CD14-positive monocyte (primary cell): Measurements from ENCODE around the gene ELMO2. TPM values are rescaled to one million over a fixed set of nuclear protein-coding genes. Genes with fewer than 3 reads are reported as not detected.

Experiments used
- DNase-seq, 3 donors: peaks; one replicate each; pipeline ENCODE4 v3.0.0-alpha.2; 2011 to 2022
- H2AFZ ChIP-seq: 2 replicates; pipeline ENCODE4 v1.6.0; 2012; ENCODE audit warnings: mild to moderate bottlenecking, low read depth, low read length, inconsistent platforms; ENCODE audit not compliant: insufficient read depth, poor library complexity, severe bottlenecking
- H3K27ac ChIP-seq, 2 donors: 1 replicate in 1 of 2; 2 replicates in 1 of 2; pipeline ENCODE4 v1.5.1; 2012 to 2013; ENCODE audit warnings: low read length in 2 of 2, control low read depth in 1 of 2, inconsistent platforms in 1 of 2, low read depth in 1 of 2, mild to moderate bottlenecking in 1 of 2
- H3K27me3 ChIP-seq, 2 donors: one replicate each; pipeline versions ENCODE4 v1.6.0 to v1.6.1; 2011 to 2013; ENCODE audit warnings: low read length in 2 of 2; ENCODE audit not compliant: control insufficient read depth in 2 of 2, insufficient read depth in 2 of 2
- H3K36me3 ChIP-seq, 2 donors: replicated peaks in 1 of 2; 1 replicate in 1 of 2; 2 replicates in 1 of 2; pipeline versions ENCODE4 v1.5.1 to v1.6.1; 2012 to 2013; ENCODE audit warnings: low read length in 2 of 2, control low read depth in 1 of 2, inconsistent platforms in 1 of 2, mild to moderate bottlenecking in 1 of 2; ENCODE audit not compliant: insufficient read depth in 2 of 2, control insufficient read depth in 1 of 2
- H3K4me1 ChIP-seq, 2 donors: 1 replicate in 1 of 2; 2 replicates in 1 of 2; pipeline versions ENCODE4 v1.5.1 to v1.6.1; 2012 to 2013; ENCODE audit warnings: low read length in 2 of 2, control low read depth in 1 of 2, inconsistent platforms in 1 of 2, mild to moderate bottlenecking in 1 of 2, moderate library complexity in 1 of 2; ENCODE audit not compliant: insufficient read depth in 2 of 2, control insufficient read depth in 1 of 2
- H3K4me2 ChIP-seq: replicated peaks from 2 replicates; pipeline ENCODE3; 2012; ENCODE audit warnings: low read length, moderate library complexity, mild to moderate bottlenecking; ENCODE audit not compliant: poor library complexity, severe bottlenecking; ENCODE audit errors: extremely low read depth
- H3K4me3 ChIP-seq, 3 experiments: fragments of 200-600 bp in 1 of 3; sonication (generic) in 1 of 3; replicated peaks in 1 of 3; 1 replicate in 2 of 3; 2 replicates in 1 of 3; pipeline ENCODE4 v1.5.1; 2011 to 2013; ENCODE audit warnings: low read length in 3 of 3, mild to moderate bottlenecking in 3 of 3, control low read depth in 2 of 3, low read depth in 2 of 3, inconsistent platforms in 1 of 3, moderate library complexity in 1 of 3
- H3K79me2 ChIP-seq: 2 replicates; pipeline ENCODE4 v1.6.0; 2012; ENCODE audit warnings: mild to moderate bottlenecking, control low read depth, inconsistent platforms, low read length, moderate library complexity; ENCODE audit not compliant: insufficient read depth
- H3K9ac ChIP-seq: 2 replicates; pipeline ENCODE4 v1.6.0; 2017; ENCODE audit warnings: low read length, mild to moderate bottlenecking; ENCODE audit not compliant: insufficient read depth, poor library complexity, severe bottlenecking
- H3K9me3 ChIP-seq, 2 donors: replicated peaks in 1 of 2; 1 replicate in 1 of 2; 2 replicates in 1 of 2; pipeline versions ENCODE4 v1.5.1 to v1.6.1; 2012 to 2013; ENCODE audit warnings: low read length in 2 of 2, control low read depth in 1 of 2; ENCODE audit not compliant: control insufficient read depth in 1 of 2, insufficient read depth in 1 of 2
- H4K20me1 ChIP-seq: 2 replicates; pipeline ENCODE4 v1.6.0; 2012; ENCODE audit warnings: mild to moderate bottlenecking, low read length, control low read depth, moderate library complexity; ENCODE audit not compliant: insufficient read depth
- H3K27ac Mint-ChIP-seq, 7 donors: one replicate each; pipeline ENCODE4 v1.8.0; 2020; ENCODE audit warnings: mild to moderate bottlenecking in 7 of 7, mixed read lengths in 7 of 7, moderate library complexity in 6 of 7, inconsistent platforms in 2 of 7
- H3K27me3 Mint-ChIP-seq, 3 donors: one replicate each; pipeline ENCODE4 v1.8.0; 2021 to 2022; ENCODE audit warnings: low read depth in 3 of 3, mild to moderate bottlenecking in 3 of 3, mixed read lengths in 3 of 3, moderate library complexity in 3 of 3, inconsistent platforms in 1 of 3
- H3K36me3 Mint-ChIP-seq, 2 donors: one replicate each; pipeline ENCODE4 v1.8.0; 2020; ENCODE audit warnings: mixed read lengths in 2 of 2, inconsistent platforms in 1 of 2, mild to moderate bottlenecking in 1 of 2
- H3K4me1 Mint-ChIP-seq: one replicate; pipeline ENCODE4 v1.8.0; 2020; ENCODE audit warnings: mild to moderate bottlenecking, mixed read lengths
- H3K4me3 Mint-ChIP-seq, 2 donors: one replicate each; pipeline ENCODE4 v1.8.0; 2020; ENCODE audit warnings: mild to moderate bottlenecking in 2 of 2, mixed read lengths in 2 of 2, moderate library complexity in 1 of 2
- H3K9me3 Mint-ChIP-seq, 7 donors: one replicate each; pipeline ENCODE4 v1.8.0; 2020 to 2022; ENCODE audit warnings: mixed read lengths in 7 of 7, mild to moderate bottlenecking in 6 of 7, moderate library complexity in 6 of 7, inconsistent platforms in 2 of 7
- WGBS: methylation state at CpG from one replicate; pipeline ENCODE4 v1.1.5; 2013; ENCODE audit warnings: missing lambda C conversion rate; ENCODE audit not compliant: insufficient coverage; 5-methylcytosine and 5-hydroxymethylcytosine counted together
- intact Hi-C, 2 donors: fragments of 100-400 bp; cut with micrococcal nuclease; formaldehyde crosslinking; loops; one replicate each; pipeline versions ENCODE4 v1.15.0 to v1.15.1; 2023
- polyA plus RNA-seq, 3 donors: library from polyadenylated mRNA; depleted of rRNA in 1 of 3; unstranded in 2 of 3; stranded (reverse) in 1 of 3; fragments of 300-500 nt in 2 of 3; fragments of >200 nt in 1 of 3; fragmentation: Illumina TruSeq in 2 of 3; gene quantifications; 1 replicate in 2 of 3; 2 replicates in 1 of 3; pipeline ENCODE4 v1.2.3, GENCODE V29; 2012 to 2021
- TF ChIP-seq, protein P1 (sequence below): fragments of 200-600 bp; IDR thresholded peaks from one replicate; pipeline ENCODE4 v1.8.0; 2022; ENCODE audit warnings: antibody characterized with exemption, mild to moderate bottlenecking

The ELMO2 gene
- polyA plus RNA-seq, 3 donors, result 35.3 to 53.1 (median 42.3) TPM

DNA sequence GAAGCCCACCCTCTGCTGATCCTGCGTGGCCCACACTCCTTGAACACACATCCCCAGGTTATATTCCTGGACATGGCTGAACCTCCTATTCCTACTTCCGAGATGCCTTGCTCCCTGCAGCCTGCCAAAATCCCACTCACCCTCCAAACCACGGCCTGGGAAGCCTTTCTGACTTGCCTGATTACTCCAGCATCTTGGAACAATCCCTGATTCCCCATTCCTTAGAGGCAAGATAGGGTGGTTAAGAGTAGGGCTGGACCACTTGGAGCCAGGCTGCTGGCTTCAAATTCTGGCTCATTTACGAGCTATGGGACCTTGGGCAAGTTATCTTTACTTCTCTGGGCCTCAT, 52.2 kb downstream of the ELMO2 start:
- Mint-ChIP-seq H3K4me1 (peaks cover 44% of the 10 kb centered on the region), H3K9me3 (peaks cover 0 to 2% (median 0%) of the 10 kb centered on the region in 7 donors), H3K27me3 (peaks cover 0 to 2% (median 0%) of the 10 kb centered on the region in 3 donors), H3K27ac (peak overlapping the region in 4 of 7 donors; percentile 35 to 75 (median 46)), H3K36me3 (peaks cover 59 to 83% of the 10 kb centered on the region in 2 donors), H3K4me3 (no peak overlapping the region)
- H3K36me3 ChIP-seq, result peaks cover 49 to 71% of the 10 kb centered on the region in 2 donors
- no peak overlapping the region for H3K4me3 ChIP-seq
- intact Hi-C loops, result no loop called here
- peaks cover 40 to 48% of the 10 kb centered on the region in 2 donors for H3K4me1 ChIP-seq
- TF ChIP-seq, protein P1, sequence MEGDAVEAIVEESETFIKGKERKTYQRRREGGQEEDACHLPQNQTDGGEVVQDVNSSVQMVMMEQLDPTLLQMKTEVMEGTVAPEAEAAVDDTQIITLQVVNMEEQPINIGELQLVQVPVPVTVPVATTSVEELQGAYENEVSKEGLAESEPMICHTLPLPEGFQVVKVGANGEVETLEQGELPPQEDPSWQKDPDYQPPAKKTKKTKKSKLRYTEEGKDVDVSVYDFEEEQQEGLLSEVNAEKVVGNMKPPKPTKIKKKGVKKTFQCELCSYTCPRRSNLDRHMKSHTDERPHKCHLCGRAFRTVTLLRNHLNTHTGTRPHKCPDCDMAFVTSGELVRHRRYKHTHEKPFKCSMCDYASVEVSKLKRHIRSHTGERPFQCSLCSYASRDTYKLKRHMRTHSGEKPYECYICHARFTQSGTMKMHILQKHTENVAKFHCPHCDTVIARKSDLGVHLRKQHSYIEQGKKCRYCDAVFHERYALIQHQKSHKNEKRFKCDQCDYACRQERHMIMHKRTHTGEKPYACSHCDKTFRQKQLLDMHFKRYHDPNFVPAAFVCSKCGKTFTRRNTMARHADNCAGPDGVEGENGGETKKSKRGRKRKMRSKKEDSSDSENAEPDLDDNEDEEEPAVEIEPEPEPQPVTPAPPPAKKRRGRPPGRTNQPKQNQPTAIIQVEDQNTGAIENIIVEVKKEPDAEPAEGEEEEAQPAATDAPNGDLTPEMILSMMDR, result no peak
- peaks cover 15% of the 10 kb centered on the region for H3K79me2 ChIP-seq
- no peak overlapping the region for H2AFZ ChIP-seq
- H3K9me3 ChIP-seq, result no peaks in the 10 kb centered on the region
- DNase-seq, result no peak
- 100% methylated on average over 2 of the region's 4 CpGs for WGBS
- no peak overlapping the region for H3K9ac ChIP-seq
- H4K20me1 ChIP-seq, result peaks cover 59% of the 10 kb centered on the region
- no peak overlapping the region for H3K27ac ChIP-seq
- no peaks in the 10 kb centered on the region for H3K27me3 ChIP-seq
- H3K4me2 ChIP-seq, result no peak overlapping the region

DNA sequence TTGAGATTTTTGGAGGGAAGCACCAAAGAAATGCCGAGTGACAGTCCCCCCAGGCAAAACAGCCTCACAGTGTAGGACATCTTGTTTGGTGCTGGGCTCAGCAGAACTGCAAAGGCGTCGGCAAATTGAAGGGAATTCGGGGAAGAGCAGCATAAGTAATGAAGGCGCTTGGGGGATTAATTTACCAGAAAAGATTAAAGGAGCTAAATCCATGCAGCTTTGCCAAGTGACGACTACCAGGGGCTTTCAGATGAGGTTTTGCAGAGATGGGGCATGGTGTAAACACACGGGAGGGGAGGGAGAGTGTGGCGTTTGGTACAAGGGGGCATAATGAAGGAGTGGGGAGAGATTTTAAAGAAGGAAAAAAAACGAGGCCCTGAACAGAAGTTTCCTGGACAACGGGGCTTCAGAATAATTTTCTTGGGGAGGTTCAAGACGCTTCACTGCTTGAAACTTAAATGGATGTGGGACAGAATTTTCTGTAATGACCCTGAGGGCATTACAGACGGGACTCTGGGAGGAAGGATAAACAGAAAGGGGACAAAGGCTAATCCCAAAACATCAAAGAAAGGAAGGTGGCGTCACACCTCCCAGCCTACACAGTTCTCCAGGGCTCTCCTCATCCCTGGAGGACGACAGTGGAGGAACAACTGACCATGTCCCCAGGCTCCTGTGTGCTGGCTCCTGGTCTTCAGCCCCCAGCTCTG, 52.8 kb downstream of the ELMO2 start:
- H3K36me3 ChIP-seq, result peaks cover 49 to 75% of the 10 kb centered on the region in 2 donors
- intact Hi-C loops, result no loop called here
- no peak overlapping the region for H3K4me3 Mint-ChIP-seq

More for the DNA sequence above, 52.8 kb downstream of the ELMO2 start:
- Histone ChIP-seq H4K20me1 (peaks cover 59% of the 10 kb centered on the region), H3K27ac (no peak overlapping the region), H3K4me3 (no peak overlapping the region), H3K79me2 (peaks cover 10% of the 10 kb centered on the region), H3K4me1 (peaks cover 34 to 43% of the 10 kb centered on the region in 2 donors), H2AFZ (no peak overlapping the region), H3K4me2 (no peak overlapping the region), H3K9me3 (no peaks in the 10 kb centered on the region), H3K9ac (no peak overlapping the region), H3K27me3 (no peaks in the 10 kb centered on the region)
- peaks cover 0 to 2% (median 0%) of the 10 kb centered on the region in 3 donors for H3K27me3 Mint-ChIP-seq
- DNase-seq, result no peak
- peaks cover 55 to 83% of the 10 kb centered on the region in 2 donors for H3K36me3 Mint-ChIP-seq
- H3K27ac Mint-ChIP-seq, result peak overlapping the region in 3 of 7 donors; percentile 36 to 56 (median 53)
- H3K9me3 Mint-ChIP-seq, result peaks cover 0 to 2% (median 0%) of the 10 kb centered on the region in 7 donors
- H3K4me1 Mint-ChIP-seq, result peaks cover 39% of the 10 kb centered on the region
- TF ChIP-seq, protein P1, result no peak
- WGBS, result 91% methylated on average over 12 of the region's 14 CpGs
